ENCODE measurements around the gene UBXN1.
A peak's percentile ranks its signal among the peaks of the same experiment; 100 is the strongest.

UBXN1 gene

GRCh38 chr11:62678770-62679696, at the start of gene UBXN1:
UBXN1 (minus strand) TSS chr11:62679073; CDS start chr11:62678923, 150 bp downstream.
- DNase-seq = peak; percentile 79

DNA sequence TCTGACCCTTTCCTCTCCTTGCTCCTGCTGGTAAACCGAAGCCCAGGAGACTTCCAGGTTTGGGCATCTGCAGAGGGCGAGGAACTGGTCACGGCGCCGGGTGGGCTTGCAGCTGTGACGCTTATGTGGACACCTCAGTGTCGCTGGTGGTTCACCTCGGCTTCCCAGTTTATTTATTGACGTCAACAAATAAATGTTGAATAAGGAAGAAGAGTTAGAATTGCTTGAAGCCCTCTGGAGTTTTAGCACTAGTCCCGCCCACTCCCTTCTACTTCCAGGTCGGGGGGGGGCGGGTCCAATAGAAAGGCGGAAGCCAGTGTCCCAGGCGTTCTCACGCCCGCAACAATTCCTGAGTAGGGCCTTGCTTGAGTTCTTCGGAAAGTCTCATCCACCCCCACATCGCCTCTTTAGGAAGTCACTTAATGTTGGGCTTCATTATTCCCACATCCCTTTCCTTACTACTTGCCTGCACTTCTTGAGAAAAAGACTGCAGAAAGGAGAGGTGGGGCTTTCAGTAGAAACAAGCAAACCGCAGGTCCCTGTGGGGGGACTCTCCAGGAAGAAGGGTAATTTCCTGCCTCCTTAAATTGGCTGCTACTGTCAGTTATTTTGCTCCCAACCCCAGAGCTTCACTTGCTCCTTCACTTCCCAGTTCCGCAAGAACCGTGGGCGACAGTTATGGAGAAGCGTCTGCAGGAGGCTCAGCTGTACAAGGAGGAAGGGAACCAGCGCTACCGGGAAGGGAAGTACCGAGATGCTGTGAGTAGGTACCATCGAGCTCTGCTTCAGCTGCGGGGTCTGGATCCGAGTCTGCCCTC, 49.5 kb upstream of the UBXN1 start, which contains the start of gene TTC9C:
TTC9C (plus strand) TSS at position 316 of the 818 bp plus-strand sequence; CDS start at position 679, 363 bp downstream.
- DNase-seq = peak; percentile 61

DNA sequence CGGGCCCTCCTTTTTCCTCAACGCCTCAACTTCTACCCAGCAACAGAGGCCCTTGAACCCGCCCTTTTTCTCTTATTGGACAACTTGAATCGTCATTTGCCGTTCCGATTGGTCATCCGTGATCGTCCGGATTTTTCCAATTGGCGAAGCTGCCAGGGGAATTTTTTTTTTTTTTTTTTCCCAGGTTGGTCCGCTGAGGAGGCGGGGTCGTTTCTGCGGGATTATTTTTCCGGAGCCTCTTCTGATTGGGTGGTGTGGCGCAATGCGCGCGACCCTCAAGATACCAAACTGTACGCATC, 48.9 kb upstream of the UBXN1 start:
- peak; percentile 97 for DNase-seq

GRCh38 chr11:62727165-62727871, 48.4 kb upstream of the UBXN1 start, which contains the start of gene HNRNPUL2:
HNRNPUL2 (minus strand) TSS chr11:62727457; CDS start chr11:62727156, 301 bp downstream.
- peak; percentile 98 for DNase-seq

- DNase-seq = no peak
These were observed 48.0 kb upstream of the UBXN1 start for GRCh38 chr11:62726915-62727164.

DNA sequence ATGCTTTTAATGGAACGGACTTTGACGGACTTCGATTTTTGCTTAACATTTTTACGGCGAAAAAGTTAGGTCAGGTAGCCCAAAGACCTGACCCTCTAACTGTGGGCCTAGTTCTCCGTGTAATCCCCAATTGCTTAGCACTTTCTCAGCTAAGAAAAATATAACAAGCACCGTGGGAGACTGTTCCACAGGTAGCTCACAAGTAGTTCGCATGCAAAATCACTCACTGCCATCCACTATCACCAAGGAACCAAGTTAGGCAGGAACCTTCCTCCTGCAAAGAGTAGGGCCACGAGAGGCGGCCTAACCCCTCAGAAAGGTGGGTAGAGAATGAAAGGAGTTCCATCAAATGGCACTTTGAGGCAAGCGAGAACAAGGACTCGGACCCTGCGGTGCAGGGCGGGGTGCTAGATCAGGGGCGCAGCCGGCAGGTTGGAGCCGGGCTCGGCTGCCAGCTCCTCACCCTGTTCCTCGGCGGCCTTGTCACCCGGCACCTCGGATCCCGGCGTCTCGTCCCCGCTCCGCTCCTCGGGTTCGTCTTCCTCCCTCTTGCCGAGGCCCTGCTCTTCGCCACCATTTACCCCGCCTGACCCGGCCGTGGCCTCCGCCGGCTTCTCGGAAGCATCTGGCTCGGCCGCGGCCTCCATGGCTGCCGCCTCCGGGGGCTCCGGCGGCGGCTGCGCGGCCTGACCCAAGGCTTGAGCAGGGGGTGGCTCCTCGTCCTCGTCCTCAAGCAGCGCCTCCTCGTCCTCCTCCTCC, 47.5 kb upstream of the UBXN1 start:
- DNase-seq = no peak

DNA sequence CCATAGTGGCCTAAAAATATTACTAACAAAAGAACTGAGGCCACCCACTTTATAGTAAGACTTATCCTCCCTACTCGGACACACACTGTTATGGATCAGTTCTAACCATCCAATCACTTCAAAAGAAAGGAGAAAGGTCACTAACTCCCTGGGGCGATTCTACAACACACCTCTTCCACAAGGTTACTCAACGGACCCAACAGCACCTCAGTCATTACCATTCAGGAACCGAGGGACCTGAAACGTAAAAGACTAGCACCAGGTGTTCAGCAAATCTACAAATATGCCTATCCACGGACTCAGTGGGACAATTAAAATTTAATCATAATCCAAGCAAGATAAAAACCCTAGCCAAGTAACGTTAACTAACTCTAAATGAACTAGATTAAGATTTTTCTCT, 46.8 kb upstream of the UBXN1 start:
- DNase-seq = no peak

DNA sequence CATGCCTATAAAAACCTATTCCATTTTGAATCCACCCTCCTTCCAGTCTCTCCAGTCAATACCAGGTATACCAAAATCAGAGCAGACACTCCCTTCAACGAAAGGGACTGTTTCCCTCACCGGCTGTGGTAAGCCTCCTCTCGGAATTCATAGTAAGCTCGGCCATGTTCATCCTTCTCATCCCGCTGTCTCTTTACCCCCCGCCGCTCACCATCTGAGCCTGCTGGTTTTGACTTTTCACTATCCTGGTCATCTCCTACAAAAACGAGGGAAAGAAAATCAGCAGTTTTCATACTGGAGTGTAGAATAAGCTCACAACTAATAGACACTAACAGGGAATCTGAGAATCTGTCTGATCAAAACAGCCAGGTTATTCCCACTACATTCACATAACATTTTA, 45.3 kb upstream of the UBXN1 start:
- DNase-seq = no peak

DNA sequence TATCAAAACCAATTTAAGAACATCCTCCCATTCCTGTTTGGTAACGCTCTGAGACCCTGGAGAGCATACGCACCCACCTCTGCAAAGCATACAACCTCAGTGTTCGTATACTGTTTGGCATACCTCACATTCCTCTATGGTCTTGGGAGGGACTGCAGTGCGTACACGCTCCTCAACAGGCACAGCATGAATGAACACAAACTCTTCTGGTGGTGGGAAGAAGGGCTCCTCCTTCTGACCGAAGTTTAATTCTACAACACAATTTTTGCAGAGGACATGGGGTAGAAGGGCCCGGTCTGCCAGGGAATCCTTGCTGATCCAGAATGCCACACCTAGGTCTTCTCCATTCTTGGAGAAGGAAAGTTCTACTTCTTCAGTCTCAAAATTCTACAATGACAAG, 43.1 kb upstream of the UBXN1 start:
- DNase-seq = no peak

GRCh38 chr11:62719302-62719978, 40.6 kb upstream of the UBXN1 start:
- DNase-seq = no peak

DNA sequence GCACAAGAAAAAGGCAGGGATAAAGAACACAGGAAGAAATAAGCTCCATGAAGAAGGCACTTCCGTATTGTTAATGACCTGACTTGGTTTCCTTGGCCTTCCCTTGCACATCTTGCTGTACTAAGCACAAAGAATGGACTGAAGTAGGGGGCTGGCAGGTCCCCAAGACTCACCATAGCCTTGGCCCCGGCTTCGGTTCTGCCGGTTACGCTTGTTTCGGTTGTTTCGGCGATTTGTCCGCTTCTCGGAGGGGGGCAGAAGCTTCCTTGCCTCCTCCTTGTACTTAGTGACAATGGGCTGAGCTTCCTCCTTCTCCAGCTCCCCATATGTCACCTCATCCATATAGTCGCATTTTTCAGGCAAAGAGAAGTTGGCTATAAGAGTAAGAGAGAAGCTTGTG, 37.9 kb upstream of the UBXN1 start:
- no peak for DNase-seq

DNA sequence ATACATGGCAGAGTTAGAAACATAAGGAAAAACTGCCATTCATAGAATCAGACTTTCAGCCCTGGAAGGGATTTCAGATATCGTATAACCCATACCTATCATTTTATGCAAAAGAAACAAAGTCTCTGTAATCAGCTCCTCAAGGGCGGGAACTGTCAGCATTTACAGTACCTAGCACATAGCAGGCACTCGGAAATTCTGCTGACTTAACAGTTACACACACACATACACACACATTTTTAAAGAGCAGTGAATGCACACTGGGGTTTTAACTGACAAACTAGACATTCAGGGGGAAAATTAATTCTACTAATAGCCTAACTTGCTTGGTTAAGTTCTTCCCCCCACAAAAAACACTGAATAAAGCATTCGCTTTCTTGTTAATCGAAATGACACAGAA, 37.3 kb upstream of the UBXN1 start:
- DNase-seq = no peak

DNA sequence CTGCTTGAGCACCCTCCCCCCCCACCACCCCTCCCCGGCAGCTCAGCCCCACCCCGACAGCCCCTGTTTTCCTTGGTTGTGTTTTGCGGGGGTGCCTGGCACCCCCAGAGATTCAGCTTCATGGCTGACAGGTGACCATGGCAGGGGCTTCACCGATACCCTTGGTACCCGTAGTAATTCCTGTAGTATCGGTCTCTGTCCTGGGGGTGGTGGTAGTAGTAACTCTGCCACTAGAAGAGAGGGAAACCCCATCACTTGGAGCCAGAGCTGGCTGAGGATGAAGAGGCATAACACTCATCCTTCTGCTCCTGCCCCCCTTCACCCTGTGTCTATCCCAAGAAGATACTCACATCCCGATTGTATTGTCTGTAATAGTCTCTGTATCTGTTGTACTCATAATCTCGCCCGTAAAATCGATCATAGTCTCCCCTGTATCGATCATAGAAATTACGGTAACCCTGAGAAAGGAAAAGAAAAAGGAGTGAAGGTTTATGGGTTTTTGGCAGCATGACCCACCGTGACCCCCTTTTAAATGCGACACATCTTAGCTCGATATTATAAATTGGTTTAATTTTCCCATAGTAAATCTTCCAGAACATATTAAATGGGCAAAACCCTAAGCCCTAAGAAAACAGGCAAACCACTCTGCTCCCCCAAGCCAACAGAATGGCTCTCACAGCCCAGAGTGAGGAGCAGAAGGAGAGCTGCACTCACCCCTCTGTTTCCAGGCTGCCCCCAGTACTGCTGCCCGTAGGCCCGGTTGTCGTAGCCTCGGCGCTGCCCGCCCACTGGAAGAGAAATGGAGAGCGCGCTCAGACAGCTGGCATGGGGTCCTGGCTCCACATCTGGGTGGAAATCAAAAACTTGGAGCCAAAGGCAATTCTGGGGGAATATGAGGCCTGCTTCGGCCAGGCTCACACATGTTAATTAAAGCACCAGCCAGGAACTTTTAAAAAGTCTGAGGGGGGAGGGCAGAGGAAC, 36.6 kb upstream of the UBXN1 start:
- no peak for DNase-seq

GRCh38 chr11:62713343-62713742, 34.5 kb upstream of the UBXN1 start:
- DNase-seq = no peak

GRCh38 chr11:62712861-62713260, 34.0 kb upstream of the UBXN1 start:
- no peak for DNase-seq

DNA sequence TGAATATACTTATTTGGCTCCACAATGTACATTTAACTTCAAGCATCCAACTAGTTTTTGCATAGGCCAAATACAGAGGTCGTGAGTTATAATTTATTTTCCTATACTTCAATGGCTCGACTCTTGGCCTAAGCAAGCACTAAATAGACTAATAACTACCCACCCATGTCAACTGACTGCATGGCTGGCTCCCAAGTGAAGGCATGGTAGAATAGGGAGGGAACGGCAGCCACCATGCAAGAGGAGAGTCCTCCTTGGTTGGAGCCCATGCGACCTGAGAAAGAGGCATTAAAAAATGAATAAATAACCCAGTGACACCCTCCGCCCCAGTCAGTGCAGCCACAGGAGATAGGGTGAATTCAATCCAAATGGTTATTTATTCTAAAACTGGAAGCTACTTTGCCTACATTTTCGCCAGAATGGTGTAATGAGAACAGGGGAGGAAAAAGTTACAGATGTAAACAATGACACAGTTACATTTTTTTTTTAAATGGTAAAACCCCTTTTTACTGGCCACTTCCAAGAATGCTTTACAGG, 33.5 kb upstream of the UBXN1 start:
- no peak for DNase-seq

DNA sequence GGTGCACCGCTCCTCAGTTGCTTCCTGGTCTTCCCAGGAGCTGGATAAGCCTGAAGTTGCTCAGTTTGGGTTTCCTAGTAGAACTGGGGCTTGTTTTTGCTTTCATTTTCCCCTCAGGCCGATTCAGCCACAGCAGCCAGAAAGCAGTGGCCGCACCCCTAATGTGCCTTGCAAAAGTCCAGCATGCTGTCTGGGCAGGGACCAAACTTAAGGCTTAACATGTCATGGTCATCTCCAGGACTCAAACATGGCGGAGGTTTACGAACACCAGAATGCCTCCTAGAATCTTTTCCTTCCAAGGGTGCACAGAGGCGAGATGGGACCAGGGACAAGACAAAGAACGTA, 31.1 kb upstream of the UBXN1 start:
- DNase-seq = no peak

DNA sequence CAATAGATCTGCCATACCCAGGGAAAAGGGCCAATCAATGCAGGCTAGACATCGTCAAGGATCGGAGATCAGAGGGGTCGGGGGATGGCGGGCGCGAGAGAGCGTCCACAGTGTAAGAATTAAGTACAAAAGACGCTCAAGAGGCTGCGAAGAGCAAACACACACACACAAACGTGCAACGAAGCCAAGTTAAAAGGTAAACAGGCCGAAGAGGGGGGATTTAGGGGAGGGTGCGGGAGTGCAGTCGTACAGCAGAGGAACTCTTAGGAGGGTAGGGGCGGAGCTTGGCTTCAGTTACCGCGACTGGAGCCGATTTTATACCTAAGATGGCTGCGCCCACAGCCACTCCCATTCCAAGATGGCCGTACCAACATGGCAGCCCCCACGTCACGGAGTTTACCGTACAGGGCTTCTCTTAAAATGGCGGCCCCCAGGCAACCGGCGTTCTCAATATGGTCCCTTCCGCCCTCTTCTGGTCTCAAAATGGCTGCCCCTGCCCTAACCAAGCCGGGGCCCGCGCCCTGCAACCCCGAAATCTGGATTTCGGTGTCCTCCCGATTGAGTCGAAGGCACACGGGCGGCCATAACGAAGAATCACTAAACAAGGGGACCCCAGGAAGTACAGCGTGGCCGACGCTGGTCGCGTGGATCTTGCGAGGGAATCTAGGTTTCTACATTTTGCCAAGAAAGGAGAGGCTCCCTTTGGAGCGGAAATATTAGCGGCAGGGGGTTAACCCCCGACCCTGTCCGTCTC, 30.6 kb upstream of the UBXN1 start:
- DNase-seq = peak; percentile 97

GRCh38 chr11:62708793-62709192, 29.9 kb upstream of the UBXN1 start:
- DNase-seq = peak; percentile 52

DNA sequence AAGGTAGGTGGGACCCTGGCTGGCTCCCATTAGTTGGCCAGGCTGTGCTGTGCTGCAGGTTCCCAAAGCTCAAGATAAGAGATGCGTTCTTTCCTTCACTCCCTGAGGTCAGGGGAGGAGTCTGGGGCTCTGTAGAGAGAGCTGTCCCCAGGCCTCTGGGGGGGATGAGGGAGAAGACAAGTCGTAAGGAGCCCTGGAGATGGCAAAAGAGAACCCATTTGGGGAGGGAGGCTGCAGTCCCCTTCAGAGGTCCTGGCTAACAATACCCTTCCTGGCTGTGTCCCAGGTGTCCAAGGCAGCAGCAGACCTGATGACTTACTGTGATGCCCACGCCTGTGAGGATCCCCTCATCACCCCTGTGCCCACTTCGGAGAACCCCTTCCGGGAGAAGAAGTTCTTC, 29.5 kb upstream of the UBXN1 start:
- no peak for DNase-seq

Measured in NCI-H748 treated with DMSO at 0.1 percent for 48 hours (cell line).